Prostate gland (tissue), 2 donors: ENCODE results near the gene ZBTB16.

Experiments
- CTCF ChIP-seq, 4 experiments: fragments of 200-600 bp in 2 of 4; fragments of 450-650 bp in 2 of 4; sonication (generic) in 2 of 4; IDR thresholded peaks; 1 replicate in 3 of 4; 2 replicates in 1 of 4; pipeline ENCODE4 v1.5.1; 2016 to 2019; ENCODE audit warnings: antibody characterized with exemption in 4 of 4, mild to moderate bottlenecking in 2 of 4, moderate library complexity in 2 of 4
- POLR2A ChIP-seq: fragments of 450-650 bp; IDR thresholded peaks from one replicate; pipeline ENCODE4 v1.6.1; 2016; ENCODE audit warnings: antibody characterized with exemption, mild to moderate bottlenecking

GRCh38 chr11:114033066-114033465 lies 26.4 kb upstream of the ZBTB16 start:
- TF ChIP-seq CTCF (IDR thresholded peaks at IDR 0.05), result no peak
- TF ChIP-seq POLR2A, result no peak
